Stimulated activated CD8-positive, alpha-beta memory T cell treated with anti-CD3 and anti-CD28 coated beads, Interleukin-15, amount 100 ng/mL, for 24 hours (primary cell): ENCODE results near the gene URB2.

Experiments
- DNase-seq: peaks from one replicate; pipeline ENCODE4 v3.0.0-alpha.2; 2020; ENCODE audit warnings: low read depth

URB2 gene

DNA sequence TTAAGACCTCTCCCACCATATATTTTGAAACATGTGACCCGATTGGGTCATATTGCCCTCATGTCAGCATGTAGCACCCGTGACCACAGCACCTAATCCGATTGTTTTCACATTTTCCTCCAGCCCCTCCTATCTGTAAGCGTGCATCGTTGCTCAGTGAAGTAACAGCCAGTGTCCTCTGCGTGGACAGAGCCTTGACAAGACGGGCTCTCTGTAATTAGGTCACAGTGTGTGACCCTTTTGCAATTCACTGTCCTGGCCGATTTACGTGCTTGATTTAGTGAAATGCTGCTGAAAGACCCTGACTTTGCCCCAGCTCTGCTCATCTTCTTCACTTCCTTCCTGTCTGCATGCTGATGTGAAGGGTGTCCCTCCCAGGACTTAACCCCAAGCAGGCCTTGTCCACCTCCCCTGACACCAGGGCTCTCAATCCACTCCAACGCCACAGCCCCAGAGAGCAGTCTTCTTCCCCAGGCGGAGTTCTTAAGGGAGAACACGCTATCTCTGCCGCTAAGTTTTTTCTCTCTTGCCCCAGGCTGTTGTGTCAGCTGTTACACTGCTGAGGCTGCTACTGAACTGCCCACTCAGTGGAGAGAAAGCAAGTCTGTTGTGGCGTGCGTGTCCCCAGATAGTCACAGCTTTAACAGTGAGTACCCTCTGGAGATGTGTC, 19.4 kb downstream of the URB2 start:
- DNase-seq = no peak

DNA sequence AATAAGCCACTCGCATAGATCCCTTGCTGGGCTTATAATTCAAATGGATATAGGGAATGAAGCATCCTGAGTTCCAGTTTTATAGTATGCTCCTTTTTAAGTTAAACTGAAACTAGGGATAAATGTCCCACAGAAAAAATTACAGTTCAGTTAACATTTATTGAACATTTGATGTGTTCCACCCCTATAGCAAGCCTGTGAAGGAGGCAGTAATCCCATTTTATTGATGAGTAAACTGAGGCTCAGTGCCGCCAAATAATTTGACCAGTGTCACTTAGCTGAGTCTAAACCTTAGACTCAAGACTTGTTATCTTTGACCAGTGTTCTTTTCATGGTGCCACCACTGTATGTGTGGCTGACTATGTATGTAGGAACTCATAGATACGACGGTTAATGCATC, 22.4 kb downstream of the URB2 start:
- no peak for DNase-seq

DNA sequence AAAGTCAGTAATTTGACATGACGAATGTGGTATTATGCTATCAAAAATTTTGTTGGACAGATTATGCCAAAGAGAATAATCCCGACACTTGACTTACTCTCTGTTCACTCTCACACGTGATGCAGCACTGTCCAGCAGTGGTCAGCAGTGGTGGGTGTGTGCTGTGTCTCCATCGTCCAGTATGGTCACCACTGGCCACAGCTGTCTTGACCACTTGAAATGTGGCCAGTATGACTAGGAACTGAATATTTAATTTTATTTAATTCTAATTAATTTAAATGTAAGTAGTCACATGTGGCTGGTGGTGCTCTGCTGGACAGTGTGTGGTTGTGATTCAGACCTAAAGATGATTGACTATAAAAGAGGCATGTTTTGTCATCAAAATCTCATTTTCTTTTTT, 24.0 kb downstream of the URB2 start:
- no peak for DNase-seq

DNA sequence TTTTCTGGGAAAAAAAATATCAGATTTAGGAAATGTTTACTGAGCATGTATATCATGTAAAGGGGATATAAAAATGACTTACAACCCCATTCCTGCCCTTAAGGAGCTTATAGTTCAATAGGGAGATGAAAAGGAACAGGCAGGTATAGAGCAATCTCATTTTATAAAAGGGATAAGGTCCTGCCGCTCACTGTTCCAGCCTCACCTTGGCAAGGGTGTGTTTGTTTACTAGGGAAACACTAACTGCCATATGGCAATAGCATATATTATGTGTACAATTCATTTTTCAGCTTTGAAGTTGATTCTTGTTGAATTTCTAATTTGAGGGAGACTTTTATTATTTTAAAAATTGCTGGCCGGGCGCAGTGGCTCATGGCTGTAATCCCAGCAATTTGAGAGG, 25.5 kb downstream of the URB2 start:
- no peak for DNase-seq

DNA sequence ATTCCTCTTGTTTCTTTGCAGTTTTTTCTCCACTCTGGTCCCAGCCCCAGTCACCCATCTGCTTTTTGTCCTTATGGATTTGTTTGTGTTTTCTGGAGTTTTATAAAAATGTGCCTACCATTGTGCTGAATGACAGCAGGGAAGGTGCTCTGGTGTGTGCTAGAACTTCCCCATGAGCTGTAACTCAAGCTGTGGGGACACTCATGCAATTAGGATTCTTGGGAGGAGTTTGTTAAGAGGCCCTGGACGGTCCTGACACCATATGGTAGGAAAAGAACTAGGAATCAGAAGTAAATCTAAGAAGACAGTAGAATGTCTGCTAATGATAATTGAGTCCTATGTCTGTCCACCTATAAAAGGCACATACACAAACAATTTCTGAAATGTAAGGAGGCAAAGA, 27.4 kb downstream of the URB2 start:
- DNase-seq = no peak

DNA sequence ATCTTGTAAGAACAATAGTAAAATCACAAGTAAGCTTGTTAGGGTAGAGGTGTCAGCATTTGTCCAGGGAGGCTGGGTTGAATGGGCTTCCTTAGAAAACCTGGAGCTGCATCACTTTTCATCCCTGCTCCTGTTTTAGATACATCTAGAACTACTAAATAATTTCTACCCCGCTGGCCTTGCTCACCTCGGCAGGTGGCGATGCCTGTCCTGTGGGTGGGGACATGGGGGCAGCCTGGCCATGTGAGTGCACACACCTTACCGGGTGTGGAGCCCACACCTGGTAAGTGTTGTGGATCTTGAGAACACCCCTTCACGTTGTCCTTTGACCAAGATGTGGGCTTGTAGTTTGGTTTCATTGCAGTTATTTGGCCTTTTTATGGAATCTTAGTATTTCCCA, 29.7 kb downstream of the URB2 start:
- DNase-seq = no peak

DNA sequence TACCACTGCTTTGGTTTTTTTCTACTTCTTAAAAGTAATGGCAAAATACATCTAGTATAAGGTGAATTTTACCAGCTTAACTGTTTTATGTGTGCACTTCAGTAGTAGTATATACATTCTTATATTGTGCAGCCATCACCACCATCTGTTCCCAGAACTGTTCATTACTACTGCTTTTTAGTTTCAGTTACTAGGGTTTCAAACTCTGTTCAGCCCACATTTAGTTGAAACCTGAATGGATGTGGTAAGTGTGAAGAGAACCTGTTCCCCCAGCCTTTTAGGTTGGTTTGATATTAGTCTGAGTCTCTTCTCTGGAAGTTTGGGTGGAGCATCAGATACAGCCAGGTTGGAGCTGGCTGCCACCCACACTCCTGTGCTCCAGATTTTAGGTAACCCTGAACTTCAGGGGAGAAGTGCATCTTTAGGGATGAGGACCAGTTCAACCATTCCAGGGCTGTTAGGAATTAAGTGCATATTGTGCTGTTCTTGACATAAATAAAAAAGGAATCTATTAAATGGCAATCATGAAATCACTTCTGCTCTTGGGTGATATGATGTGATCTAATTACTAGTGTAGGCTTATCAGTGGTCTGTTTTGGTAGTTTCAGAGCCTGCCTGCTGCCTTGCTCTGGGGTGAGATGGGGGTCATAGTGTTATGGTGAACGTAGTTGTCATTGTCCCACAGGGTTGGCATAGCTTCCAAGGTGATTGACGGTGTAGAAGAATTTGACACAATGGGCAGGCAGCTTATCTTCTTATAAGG, 32.1 kb downstream of the URB2 start:
- no peak for DNase-seq

DNA sequence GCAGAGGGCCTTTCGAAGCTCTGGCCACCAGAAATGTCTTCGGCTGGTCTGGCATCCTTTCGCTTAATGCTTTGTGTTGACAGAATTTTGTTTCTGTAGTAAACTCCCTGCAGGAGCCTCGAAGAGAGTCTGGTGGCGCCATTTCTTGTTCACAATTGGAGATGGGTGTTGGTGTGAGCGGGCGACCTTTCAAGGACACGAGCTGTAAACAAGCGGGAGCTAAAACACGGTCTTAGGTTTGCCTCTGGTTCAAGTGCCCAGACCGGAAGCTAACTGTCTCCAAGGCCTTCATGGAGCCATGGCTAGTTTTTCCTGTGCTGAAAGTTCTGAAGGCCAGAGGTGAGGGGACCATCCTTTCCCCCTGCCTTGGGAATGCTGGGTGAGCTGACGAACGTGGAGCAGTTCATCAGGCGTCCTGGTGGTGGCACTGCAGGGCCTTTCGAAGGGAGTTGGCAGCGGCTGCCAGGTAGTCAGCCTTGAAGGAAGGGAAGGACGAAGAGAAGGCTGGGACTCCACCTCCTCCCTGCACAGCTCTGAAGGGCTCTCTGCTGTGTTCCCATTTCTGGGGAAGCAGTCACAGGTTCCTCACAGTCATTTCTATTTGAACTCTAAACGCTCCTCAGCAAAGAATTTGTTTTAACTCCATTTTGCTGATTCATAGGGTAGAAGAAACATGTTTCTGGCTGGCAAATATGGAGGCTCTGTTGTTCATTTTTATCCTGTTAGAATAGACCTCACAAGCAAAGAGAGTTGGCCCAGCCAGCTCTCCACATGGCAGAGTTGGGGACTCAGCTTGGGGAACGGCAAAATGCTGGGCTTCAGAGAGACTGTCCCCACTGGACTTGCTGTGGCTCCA, 35.2 kb downstream of the URB2 start:
- DNase-seq = peak; percentile 27

DNA sequence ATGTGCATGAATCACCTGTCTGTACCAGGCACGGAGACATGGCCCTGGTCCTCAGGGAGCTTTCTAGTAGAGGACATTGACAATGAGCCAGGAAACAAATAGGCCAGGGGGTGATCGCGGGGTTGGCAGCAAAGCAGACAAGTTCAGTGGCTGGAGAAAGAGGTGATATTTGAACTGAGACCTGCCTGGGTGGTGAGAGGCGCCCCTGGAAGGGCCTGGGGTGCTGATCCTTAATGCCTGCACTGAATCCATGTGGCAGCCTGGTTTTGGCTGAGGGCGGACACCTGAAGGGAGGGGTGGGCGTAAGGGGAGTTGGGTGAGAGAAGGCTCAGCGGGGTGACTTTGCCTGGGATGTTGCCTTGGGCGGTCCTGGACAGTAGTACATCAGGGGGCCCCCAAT, 35.9 kb downstream of the URB2 start:
- DNase-seq = no peak

DNA sequence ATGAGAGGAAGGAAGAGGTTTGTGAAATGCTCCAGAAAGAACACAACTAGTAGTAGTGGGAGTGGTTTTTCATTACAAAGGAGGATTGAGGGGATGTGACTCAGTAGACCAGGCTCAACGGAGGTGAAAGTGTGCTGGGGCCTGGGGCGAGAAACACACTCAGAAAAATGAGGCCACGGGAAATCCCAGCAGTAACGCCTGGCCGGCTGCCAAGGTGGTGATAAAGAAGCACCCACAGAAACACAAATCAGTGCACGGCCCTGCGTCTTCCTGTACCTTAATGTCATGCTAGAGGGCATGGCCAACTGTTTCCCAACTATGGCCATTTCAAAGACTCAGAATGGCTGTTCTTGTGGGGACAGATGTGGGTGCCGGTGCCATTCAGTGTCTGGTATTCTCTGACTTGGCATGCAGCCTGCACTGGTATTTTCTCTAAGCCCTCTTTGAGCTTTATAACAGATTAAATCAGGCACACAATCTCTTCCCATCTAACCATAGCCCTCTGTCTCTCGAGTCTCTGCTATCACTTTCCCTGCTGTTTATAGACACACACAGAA, 38.2 kb downstream of the URB2 start:
- peak; percentile 65 for DNase-seq

DNA sequence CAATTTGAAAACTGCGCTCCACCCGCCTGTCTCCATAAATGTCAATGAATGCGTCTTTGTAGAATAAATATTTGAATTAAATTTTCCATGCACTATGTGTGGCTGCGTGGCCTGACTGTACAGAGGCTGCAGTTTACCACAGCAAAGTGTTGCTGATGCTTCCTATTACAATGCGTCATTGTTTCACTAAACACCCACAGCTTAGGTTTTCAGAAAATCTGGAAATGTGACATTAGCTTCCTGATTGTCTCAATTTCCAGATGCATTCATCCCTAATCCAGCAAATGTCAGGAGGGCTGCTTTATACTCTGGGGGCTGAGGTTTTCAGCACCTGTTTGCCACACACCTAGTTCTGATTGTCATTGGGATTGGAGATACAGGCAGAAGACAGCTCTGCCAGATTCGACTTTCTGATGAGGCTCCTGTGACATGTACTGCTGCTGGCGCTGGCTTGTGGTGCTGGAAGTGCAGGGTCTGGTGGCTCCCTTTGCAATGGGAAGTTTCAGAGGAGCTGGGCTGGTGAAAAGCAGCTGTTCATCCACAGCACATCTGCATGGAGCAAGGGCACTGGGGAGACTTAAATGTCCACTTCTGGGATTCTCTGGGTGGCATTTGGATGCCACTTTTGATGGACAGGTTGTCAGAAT, 40.0 kb downstream of the URB2 start:
- no peak for DNase-seq

DNA sequence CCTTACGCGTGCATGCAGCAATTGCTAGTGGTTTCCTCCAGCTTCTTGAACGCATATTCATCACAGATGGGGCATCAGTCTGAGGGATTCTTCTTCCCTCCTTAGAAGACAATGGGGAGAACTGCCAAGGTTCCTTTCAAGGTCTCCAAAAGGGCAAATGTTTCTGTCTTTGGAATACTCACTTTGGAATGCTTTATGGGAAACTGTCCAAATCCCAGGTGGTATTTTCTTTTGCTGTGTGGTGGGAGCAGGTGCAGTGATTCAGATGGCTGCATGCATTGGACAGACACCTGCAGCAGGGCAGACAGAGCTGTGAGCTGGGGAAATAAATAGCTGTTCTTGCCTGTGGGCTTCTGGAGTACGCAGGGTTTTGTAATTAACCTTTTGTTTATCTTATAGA, 40.5 kb downstream of the URB2 start:
- DNase-seq = no peak

DNA sequence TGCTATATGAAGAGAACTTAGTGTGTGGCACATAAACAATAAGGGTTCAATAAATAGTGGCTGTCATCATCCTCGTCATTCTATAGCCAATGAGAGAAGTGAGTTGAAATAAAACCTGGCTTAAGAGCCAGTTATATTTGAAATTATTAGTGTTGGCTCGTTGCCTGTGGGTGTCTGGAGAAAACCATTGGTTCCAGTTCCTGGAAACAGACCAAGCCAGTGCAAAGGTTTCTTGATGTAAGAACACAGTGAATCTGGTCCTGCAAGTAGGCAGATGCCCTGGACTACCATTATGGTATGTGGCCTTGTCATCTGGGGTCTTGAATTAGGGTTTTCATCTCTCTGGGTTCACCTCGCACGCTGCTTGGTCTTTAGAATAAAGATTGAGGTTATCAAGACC, 43.3 kb downstream of the URB2 start:
- no peak for DNase-seq

DNA sequence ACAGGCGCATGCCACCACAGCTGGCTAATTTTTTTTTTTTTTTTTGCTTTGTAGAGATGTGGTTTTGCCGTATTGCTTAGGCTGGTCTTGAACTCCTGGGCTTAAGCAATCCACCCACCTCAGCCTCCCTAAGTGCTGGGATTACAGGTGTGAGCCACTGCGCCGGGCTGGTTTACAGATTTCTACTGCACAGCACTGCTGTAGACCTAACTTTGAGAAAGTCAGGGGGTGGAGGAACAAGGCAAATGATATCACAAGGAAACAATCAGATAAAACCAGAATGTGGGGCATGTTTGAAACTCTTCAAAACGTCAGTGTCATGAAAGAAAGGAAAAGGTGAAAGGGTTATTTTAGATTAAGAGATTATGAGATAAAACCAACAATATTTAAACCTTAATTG, 45.3 kb downstream of the URB2 start:
- DNase-seq = no peak

DNA sequence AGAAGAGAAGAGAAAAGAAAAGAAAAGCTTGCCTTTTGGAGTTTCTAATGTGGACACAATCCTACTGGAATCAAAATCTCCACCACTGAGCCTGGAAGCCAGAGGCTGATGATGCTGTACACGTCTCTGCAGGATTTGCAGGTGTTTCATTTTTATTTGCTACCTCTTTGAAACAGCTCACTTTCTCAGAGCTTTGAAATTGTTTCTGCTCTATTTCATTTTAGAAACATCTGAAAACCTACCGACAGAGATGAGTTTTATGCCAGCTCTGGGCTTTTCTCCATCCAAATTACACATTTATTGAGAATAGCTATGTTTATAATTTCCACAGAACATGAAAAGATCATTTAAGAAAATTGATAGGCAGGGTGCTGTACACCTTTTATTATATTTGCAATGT, 46.2 kb downstream of the URB2 start:
- no peak for DNase-seq

DNA sequence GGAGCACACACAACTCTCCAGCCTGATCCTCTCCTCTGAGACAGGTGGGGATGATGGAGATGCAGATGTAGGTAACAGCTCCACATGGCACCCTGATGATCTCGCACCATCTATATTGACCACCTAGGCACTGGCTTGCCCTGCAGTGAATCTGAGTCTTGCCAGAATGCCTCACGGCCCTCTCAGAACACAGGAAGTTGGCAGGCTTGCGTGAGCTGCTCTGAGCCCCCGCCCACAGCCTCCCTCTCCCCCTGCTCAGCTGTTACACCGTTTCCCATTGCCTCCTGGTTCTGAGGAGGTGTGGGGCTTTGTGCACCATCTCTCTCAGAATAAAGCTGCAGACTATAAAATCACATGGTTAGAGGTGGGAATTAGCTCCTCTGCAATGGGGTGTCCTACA, 48.0 kb downstream of the URB2 start:
- DNase-seq = no peak

DNA sequence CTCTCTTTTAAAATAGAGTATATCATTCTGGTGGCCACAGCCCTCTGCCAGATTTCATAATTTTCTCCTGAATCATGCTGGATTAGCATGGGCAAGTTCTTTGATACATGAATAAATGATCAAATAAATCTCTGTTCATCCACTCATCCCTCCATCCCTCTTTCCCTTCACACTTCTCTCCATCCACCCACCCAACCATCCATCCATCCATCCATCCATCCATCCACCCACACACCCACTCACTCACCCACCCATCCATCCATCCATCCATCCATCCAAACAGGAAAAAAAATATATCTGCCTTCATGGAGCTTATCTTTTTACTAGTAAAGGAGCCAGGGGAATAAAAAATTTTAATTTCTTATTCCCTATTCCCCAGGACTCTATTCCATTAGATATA, 49.3 kb downstream of the URB2 start:
- DNase-seq = no peak

DNA sequence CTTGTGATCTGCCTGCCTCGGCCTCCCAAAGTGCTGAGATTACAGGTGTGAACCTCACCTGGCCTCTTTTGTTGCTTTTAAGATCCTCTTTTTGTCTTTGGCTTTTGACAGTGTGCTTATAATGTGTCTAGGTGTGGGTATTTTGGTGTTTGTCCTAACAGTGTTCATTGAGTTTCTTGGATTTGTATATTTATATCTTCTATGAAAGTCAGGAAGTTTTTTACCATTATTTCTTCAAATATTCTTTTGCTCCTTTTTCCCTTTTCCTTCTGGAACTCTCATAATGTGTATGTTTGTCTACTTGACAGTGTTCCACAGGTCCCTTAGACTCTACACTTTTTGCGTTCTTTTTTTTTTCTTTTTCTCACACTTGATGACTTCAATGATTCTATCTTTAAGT, 59.1 kb downstream of the URB2 start:
- no peak for DNase-seq

DNA sequence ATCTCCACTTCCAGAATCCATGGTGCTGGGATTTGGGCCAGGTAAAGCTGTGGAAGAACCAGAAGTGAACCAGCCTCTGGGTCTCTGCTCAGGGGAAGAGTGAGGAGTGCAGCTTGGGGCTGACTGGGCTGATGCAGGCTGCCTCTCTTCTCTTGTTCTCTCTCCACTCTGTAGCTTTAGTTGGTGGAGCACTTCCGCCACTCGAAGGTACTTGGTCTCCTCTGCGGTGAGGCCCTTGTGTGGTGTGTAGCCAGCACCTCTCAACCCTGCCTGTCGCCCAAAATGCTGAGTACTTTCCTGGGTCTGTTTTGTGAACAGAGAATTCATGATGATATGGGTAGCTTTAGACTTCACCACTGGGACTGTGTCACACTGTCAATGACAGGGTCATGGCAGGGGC, 63.2 kb downstream of the URB2 start:
- DNase-seq = no peak

DNA sequence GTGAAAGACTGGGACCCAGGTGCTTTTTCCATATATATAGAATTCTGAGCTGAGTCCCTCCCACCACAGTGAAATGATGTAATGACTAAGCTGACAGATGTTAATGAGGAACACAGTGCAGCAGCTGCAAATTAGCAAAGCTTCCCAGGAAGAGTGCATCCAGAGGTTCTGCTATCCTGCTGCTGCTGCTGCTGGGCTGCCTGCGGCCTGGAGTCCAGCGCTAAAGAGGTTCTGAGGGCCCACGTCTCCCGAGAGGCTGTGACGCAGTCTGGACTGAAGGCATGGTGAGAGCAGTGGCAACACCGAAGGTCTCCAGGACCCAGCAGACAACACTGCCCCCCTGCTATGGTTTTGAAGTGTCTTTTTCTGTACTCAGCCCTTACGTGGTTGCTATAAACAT, 63.9 kb downstream of the URB2 start:
- no peak for DNase-seq

DNA sequence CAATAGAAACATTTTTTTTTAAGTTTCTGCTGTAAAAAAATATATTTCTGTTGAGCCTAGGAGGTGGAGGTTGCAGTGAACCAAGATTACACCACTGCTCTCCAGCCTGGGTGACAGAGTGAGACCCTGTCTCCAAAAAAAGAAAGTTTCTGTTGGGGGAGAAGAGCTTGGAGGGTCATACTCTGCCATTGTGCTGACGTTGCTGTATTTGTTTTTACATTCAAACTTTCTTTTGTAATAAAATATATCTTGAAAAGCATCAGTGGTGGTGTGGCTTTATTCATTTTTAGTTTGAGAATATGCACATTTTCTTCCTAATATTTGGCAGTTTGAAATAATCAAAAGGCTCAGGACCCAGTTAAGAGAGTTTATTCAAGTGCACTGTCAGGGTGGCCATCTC, 64.6 kb downstream of the URB2 start:
- no peak for DNase-seq

DNA sequence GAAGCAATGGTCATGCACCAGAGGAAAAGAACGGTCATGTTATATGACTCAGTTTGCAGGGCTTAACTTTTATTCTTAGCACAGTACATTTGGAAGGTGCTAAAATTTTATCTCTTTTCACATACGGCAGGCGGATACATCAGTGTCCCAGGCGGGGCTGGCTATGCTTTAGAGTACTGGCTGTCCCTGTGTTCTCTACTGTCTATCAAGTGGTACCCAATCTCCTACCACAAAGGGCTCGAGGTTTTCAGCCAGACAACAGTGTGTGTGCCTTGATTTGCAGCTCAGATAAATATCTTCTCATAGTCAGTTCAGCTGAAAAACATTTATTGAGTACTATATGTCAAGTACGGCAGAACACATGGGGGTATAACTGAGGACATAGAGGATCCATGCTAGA, 65.3 kb downstream of the URB2 start:
- no peak for DNase-seq
